Measurements from ENCODE around the gene AKAP6.

Gene AKAP6

GRCh38 chr14:32667287-32667686 lies 338.2 kb downstream of the AKAP6 start:
- DNase-seq (ENCODE audit: low spot score): no peak

- no peak for DNase-seq (ENCODE audit: low spot score)
Observed at GRCh38 chr14:32667791-32668190, 338.7 kb downstream of the AKAP6 start.

GRCh38 chr14:32669391-32669790 lies 340.3 kb downstream of the AKAP6 start:
- DNase-seq (ENCODE audit: low spot score): no peak

GRCh38 chr14:32675433-32675832 lies 346.3 kb downstream of the AKAP6 start:
- peak; percentile 50 for DNase-seq (ENCODE audit: low spot score)

- no peak for DNase-seq (ENCODE audit: low spot score)
Observed at GRCh38 chr14:32677129-32677780, 348.2 kb downstream of the AKAP6 start.

GRCh38 chr14:32678088-32678487 lies 349.0 kb downstream of the AKAP6 start:
- no peak for DNase-seq (ENCODE audit: low spot score)

- no peak for DNase-seq (ENCODE audit: low spot score)
Observed at GRCh38 chr14:32679927-32680612, 351.0 kb downstream of the AKAP6 start.

- no peak for DNase-seq (ENCODE audit: low spot score)
Observed at GRCh38 chr14:32681598-32681997, 352.5 kb downstream of the AKAP6 start.

GRCh38 chr14:32682214-32682613 lies 353.1 kb downstream of the AKAP6 start:
- no peak for DNase-seq (ENCODE audit: low spot score)

- DNase-seq (ENCODE audit: low spot score): no peak
Observed at GRCh38 chr14:32683679-32684078, 354.6 kb downstream of the AKAP6 start.

GRCh38 chr14:32688941-32689340 lies 359.8 kb downstream of the AKAP6 start:
- DNase-seq (ENCODE audit: low spot score): no peak

GRCh38 chr14:32692441-32692840 lies 363.3 kb downstream of the AKAP6 start:
- DNase-seq (ENCODE audit: low spot score): no peak

- no peak for DNase-seq (ENCODE audit: low spot score)
Observed at GRCh38 chr14:32693114-32693513, 364.0 kb downstream of the AKAP6 start.

- no peak for DNase-seq (ENCODE audit: low spot score)
Observed at GRCh38 chr14:32694795-32695449, 365.8 kb downstream of the AKAP6 start.

GRCh38 chr14:32696325-32697091 lies 367.4 kb downstream of the AKAP6 start:
- DNase-seq (ENCODE audit: low spot score): no peak

- DNase-seq (ENCODE audit: low spot score): no peak
Observed at GRCh38 chr14:32697114-32697513, 368.0 kb downstream of the AKAP6 start.

- peak; percentile 67 for DNase-seq (ENCODE audit: low spot score)
Observed at GRCh38 chr14:32697704-32698103, 368.6 kb downstream of the AKAP6 start.

- DNase-seq (ENCODE audit: low spot score): no peak
Observed at GRCh38 chr14:32698831-32699230, 369.7 kb downstream of the AKAP6 start.

- DNase-seq (ENCODE audit: low spot score): no peak
Observed at GRCh38 chr14:32701475-32701874, 372.4 kb downstream of the AKAP6 start.

GRCh38 chr14:32702088-32702487 lies 373.0 kb downstream of the AKAP6 start:
- no peak for DNase-seq (ENCODE audit: low spot score)

GRCh38 chr14:32702562-32702961 lies 373.5 kb downstream of the AKAP6 start:
- no peak for DNase-seq (ENCODE audit: low spot score)

- peak; percentile 74 for DNase-seq (ENCODE audit: low spot score)
Observed at GRCh38 chr14:32703183-32703621, 374.1 kb downstream of the AKAP6 start.
